SK-N-SH treated with all-trans-retinoic acid at 6 μM for 48 hours (cell line): Measurements from ENCODE around the gene SEL1L2.

Experiments
- ATAC-seq: fragments of 200-7000 bp; cut with Tn5 transposase; 3 replicates; pipeline ENCODE4 v1.9.1; 2020; ENCODE audit warnings: mild to moderate bottlenecking, moderate library complexity
- ARNTL ChIP-seq: fragments of 450-650 bp; formaldehyde crosslinking; IDR thresholded peaks from 2 replicates; pipeline ENCODE4 v1.5.0; 2020; ENCODE audit warnings: low read depth, mild to moderate bottlenecking, moderate library complexity, borderline replicate concordance
- BACH2 ChIP-seq: fragments of 250-450 bp; sonication (Bioruptor Pico); IDR thresholded peaks from 2 replicates; pipeline ENCODE4 v1.9.0; 2021; ENCODE audit warnings: mild to moderate bottlenecking, borderline replicate concordance
- CREB5 ChIP-seq: fragments of 250-450 bp; sonication (Bioruptor Pico); IDR thresholded peaks from 2 replicates; pipeline ENCODE4 v1.5.1; 2020; ENCODE audit warnings: low read depth, mild to moderate bottlenecking, moderate library complexity
- CSDC2 ChIP-seq: fragments of 250-450 bp; sonication (Bioruptor Pico); IDR thresholded peaks from 2 replicates; pipeline ENCODE4 v1.5.0; 2020; ENCODE audit warnings: mild to moderate bottlenecking, moderate library complexity
- CSRNP3 ChIP-seq: fragments of 250-450 bp; sonication (Bioruptor Pico); IDR thresholded peaks from 2 replicates; pipeline ENCODE4 v1.5.1; 2021; ENCODE audit warnings: mild to moderate bottlenecking, moderate library complexity
- GLIS3 ChIP-seq: fragments of 250-450 bp; sonication (Bioruptor Pico); IDR thresholded peaks from 2 replicates; pipeline ENCODE4 v1.5.0; 2020; ENCODE audit warnings: mild to moderate bottlenecking, moderate library complexity
- ISL1 ChIP-seq: fragments of 250-450 bp; sonication (Bioruptor Pico); IDR thresholded peaks from 2 replicates; pipeline ENCODE4 v2.1.2; 2022; ENCODE audit warnings: mild to moderate bottlenecking, moderate library complexity
- OSR1 ChIP-seq: fragments of 250-450 bp; sonication (Bioruptor Pico); IDR thresholded peaks from 2 replicates; pipeline ENCODE4 v1.8.0; 2022; ENCODE audit warnings: moderate library complexity, mild to moderate bottlenecking, inconsistent platforms
- PATZ1 ChIP-seq: fragments of 250-450 bp; sonication (Bioruptor Pico); IDR thresholded peaks from 2 replicates; pipeline ENCODE4 v1.8.0; 2020; ENCODE audit warnings: mild to moderate bottlenecking, moderate library complexity, borderline replicate concordance
- POU6F1 ChIP-seq: fragments of 250-450 bp; sonication (Bioruptor Pico); IDR thresholded peaks from 2 replicates; pipeline ENCODE4 v1.8.0; 2021; ENCODE audit warnings: low read depth, mild to moderate bottlenecking, moderate library complexity, borderline replicate concordance
- PPARA ChIP-seq: fragments of 250-450 bp; sonication (Bioruptor Pico); IDR thresholded peaks from 2 replicates; pipeline ENCODE4 v1.5.0; 2020; ENCODE audit warnings: mild to moderate bottlenecking, borderline replicate concordance
- RARB ChIP-seq: fragments of 250-450 bp; sonication (Bioruptor Pico); IDR thresholded peaks from 2 replicates; pipeline ENCODE4 v1.8.0; 2021; ENCODE audit warnings: mild to moderate bottlenecking, moderate library complexity
- SNAI2 ChIP-seq: fragments of 250-450 bp; sonication (Bioruptor Pico); IDR thresholded peaks from 2 replicates; pipeline ENCODE4 v1.5.0; 2020; ENCODE audit warnings: mild to moderate bottlenecking, moderate library complexity
- TOX ChIP-seq: fragments of 250-450 bp; sonication (Bioruptor Pico); IDR thresholded peaks from 2 replicates; pipeline ENCODE4 v1.8.0; 2021; ENCODE audit warnings: mild to moderate bottlenecking, moderate library complexity, borderline replicate concordance
- ZC3H10 ChIP-seq: fragments of 250-450 bp; sonication (Bioruptor Pico); IDR thresholded peaks from 2 replicates; pipeline ENCODE4 v1.5.1; 2021; ENCODE audit warnings: mild to moderate bottlenecking, moderate library complexity
- ZFP3 ChIP-seq: fragments of 250-450 bp; sonication (Bioruptor Pico); IDR thresholded peaks from 2 replicates; pipeline ENCODE4 v1.5.0; 2020; ENCODE audit warnings: mild to moderate bottlenecking, moderate library complexity
- ZFP30 ChIP-seq: fragments of 450-650 bp; formaldehyde crosslinking; IDR thresholded peaks from 2 replicates; pipeline ENCODE4 v1.5.0; 2022; ENCODE audit warnings: mild to moderate bottlenecking, moderate library complexity
- ZNF565 ChIP-seq: fragments of 450-650 bp; formaldehyde crosslinking; conservative IDR thresholded peaks from 2 replicates; pipeline ENCODE4 v1.5.0; 2020; ENCODE audit warnings: low read depth, mild to moderate bottlenecking, moderate library complexity
- ZNF70 ChIP-seq: fragments of 450-650 bp; formaldehyde crosslinking; IDR thresholded peaks from 2 replicates; pipeline ENCODE4 v1.5.0; 2020; ENCODE audit warnings: mild to moderate bottlenecking, moderate library complexity
- ZNF8 ChIP-seq: fragments of 450-650 bp; formaldehyde crosslinking; IDR thresholded peaks from 2 replicates; pipeline ENCODE4 v1.5.0; 2020; ENCODE audit warnings: mild to moderate bottlenecking, moderate library complexity
- TF ChIP-seq, protein P1 (sequence below): fragments of 250-450 bp; sonication (Bioruptor Pico); IDR thresholded peaks from 2 replicates; pipeline ENCODE4 v1.5.0; 2020; ENCODE audit warnings: mild to moderate bottlenecking, moderate library complexity

SEL1L2 gene

GRCh38 chr20:13953227-13953626 is 37.2 kb downstream of the SEL1L2 start:
- ATAC-seq, result no peak
- TF ChIP-seq BACH2 (CRISPR knock-in tag) (no peak), ISL1 (no peak), ZNF70 (CRISPR knock-in tag) (no peak), POU6F1 (CRISPR knock-in tag) (no peak), OSR1 (CRISPR knock-in tag) (no peak), CSDC2 (CRISPR knock-in tag) (no peak), ZFP30 (CRISPR knock-in tag) (no peak), ZNF8 (CRISPR knock-in tag) (no peak), ZC3H10 (CRISPR knock-in tag) (no peak), SNAI2 (CRISPR knock-in tag) (no peak), CSRNP3 (CRISPR knock-in tag) (no peak), TOX (CRISPR knock-in tag) (no peak), ZNF565 (no peak), PATZ1 (no peak), GLIS3 (CRISPR knock-in tag) (no peak), RARB (CRISPR knock-in tag) (no peak)
- TF ChIP-seq, protein P1, sequence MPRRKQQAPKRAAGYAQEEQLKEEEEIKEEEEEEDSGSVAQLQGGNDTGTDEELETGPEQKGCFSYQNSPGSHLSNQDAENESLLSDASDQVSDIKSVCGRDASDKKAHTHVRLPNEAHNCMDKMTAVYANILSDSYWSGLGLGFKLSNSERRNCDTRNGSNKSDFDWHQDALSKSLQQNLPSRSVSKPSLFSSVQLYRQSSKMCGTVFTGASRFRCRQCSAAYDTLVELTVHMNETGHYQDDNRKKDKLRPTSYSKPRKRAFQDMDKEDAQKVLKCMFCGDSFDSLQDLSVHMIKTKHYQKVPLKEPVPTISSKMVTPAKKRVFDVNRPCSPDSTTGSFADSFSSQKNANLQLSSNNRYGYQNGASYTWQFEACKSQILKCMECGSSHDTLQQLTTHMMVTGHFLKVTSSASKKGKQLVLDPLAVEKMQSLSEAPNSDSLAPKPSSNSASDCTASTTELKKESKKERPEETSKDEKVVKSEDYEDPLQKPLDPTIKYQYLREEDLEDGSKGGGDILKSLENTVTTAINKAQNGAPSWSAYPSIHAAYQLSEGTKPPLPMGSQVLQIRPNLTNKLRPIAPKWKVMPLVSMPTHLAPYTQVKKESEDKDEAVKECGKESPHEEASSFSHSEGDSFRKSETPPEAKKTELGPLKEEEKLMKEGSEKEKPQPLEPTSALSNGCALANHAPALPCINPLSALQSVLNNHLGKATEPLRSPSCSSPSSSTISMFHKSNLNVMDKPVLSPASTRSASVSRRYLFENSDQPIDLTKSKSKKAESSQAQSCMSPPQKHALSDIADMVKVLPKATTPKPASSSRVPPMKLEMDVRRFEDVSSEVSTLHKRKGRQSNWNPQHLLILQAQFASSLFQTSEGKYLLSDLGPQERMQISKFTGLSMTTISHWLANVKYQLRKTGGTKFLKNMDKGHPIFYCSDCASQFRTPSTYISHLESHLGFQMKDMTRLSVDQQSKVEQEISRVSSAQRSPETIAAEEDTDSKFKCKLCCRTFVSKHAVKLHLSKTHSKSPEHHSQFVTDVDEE (CRISPR knock-in tag), result no peak
- TF ChIP-seq, all 23 proteins: peak for 0

DNA sequence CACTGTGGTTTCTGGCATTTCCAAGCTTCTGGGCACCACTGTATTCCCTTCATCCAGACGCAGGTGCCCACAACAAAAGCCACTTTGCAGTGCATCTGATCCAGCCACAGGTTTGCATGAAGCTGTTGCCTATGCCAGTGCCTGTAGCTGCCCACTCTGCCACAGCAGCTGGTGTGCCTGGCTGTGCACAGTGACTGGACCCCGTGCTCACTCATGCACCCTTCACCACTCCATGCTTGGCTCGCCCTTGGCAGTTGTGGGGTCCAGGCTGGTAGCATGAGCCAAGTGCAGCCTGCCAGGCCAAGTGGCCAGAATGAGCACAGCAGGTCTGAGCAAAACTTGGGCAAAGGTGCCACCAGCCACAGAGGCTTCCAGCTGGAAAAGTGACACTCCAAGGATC is 42.7 kb downstream of the SEL1L2 start:
- no peak for ATAC-seq
- TF ChIP-seq PPARA (CRISPR knock-in tag) (no peak), TOX (CRISPR knock-in tag) (no peak), ISL1 (no peak), RARB (CRISPR knock-in tag) (no peak), ARNTL (CRISPR knock-in tag) (no peak), CSDC2 (CRISPR knock-in tag) (no peak), POU6F1 (CRISPR knock-in tag) (no peak), BACH2 (CRISPR knock-in tag) (no peak), PATZ1 (no peak), ZNF565 (no peak), ZFP3 (CRISPR knock-in tag) (no peak), GLIS3 (CRISPR knock-in tag) (no peak), CREB5 (CRISPR knock-in tag) (no peak)
- TF ChIP-seq, all 23 proteins: peak for 0
